Natural killer cell (primary cell): ENCODE results near the gene NCAM1. TPM values are rescaled to one million over a fixed set of nuclear protein-coding genes. Genes with fewer than 3 reads are reported as not detected.

Source experiments
- ATAC-seq, 3 donors: fragments of 150-1000 bp in 2 of 3; fragments of 200-7000 bp in 1 of 3; cut with Tn5 transposase; 1 replicate in 1 of 3; 2 replicates in 2 of 3; pipeline ENCODE4 v1.10.0; 2021; ENCODE audit warnings: mild to moderate bottlenecking in 2 of 3, moderate library complexity in 2 of 3
- DNase-seq, 2 donors: peaks; one replicate each; pipeline versions ENCODE4 v3.0.0 to v3.0.0-alpha.2; 2013 to 2021; ENCODE audit warnings: mixed read lengths in 1 of 2
- H3K27ac ChIP-seq: one replicate; pipeline ENCODE4 v1.5.1; 2013; ENCODE audit warnings: mild to moderate bottlenecking, low read length
- H3K27me3 ChIP-seq: one replicate; pipeline ENCODE4 v1.6.1; 2013; ENCODE audit warnings: low read length; ENCODE audit not compliant: control insufficient read depth, insufficient read depth
- H3K36me3 ChIP-seq: one replicate; pipeline ENCODE4 v1.6.1; 2013; ENCODE audit warnings: low read length; ENCODE audit not compliant: control insufficient read depth, insufficient read depth
- H3K4me1 ChIP-seq: one replicate; pipeline ENCODE4 v1.6.1; 2013; ENCODE audit warnings: low read length; ENCODE audit not compliant: control insufficient read depth, insufficient read depth
- H3K4me3 ChIP-seq: one replicate; pipeline ENCODE4 v1.5.1; 2013; ENCODE audit warnings: low read length
- H3K9me3 ChIP-seq: one replicate; pipeline ENCODE4 v1.6.1; 2013; ENCODE audit warnings: low read length; ENCODE audit not compliant: control insufficient read depth, insufficient read depth
- H3K27ac Mint-ChIP-seq, 2 donors: one replicate each; pipeline ENCODE4 v1.8.0; 2022; ENCODE audit warnings: mild to moderate bottlenecking in 2 of 2, mixed read lengths in 2 of 2, moderate library complexity in 1 of 2
- H3K27me3 Mint-ChIP-seq, 2 donors: one replicate each; pipeline ENCODE4 v1.8.0; 2022; ENCODE audit warnings: low read depth in 2 of 2, mixed read lengths in 2 of 2
- H3K36me3 Mint-ChIP-seq: one replicate; pipeline ENCODE4 v1.8.0; 2022; ENCODE audit warnings: mixed read lengths
- H3K4me1 Mint-ChIP-seq, 2 donors: one replicate each; pipeline ENCODE4 v1.8.0; 2022; ENCODE audit warnings: mixed read lengths in 2 of 2
- H3K4me3 Mint-ChIP-seq: one replicate; pipeline ENCODE4 v1.8.0; 2022; ENCODE audit warnings: mild to moderate bottlenecking, moderate library complexity, mixed read lengths
- H3K9me3 Mint-ChIP-seq, 2 donors: one replicate each; pipeline ENCODE4 v1.8.0; 2022; ENCODE audit warnings: mixed read lengths in 2 of 2
- WGBS: methylation state at CpG from one replicate; pipeline ENCODE4 v1.1.7; 2013; ENCODE audit warnings: missing lambda C conversion rate; ENCODE audit not compliant: insufficient coverage; 5-methylcytosine and 5-hydroxymethylcytosine counted together
- intact Hi-C: fragments of 100-400 bp; cut with micrococcal nuclease; formaldehyde crosslinking; loops from one replicate; pipeline ENCODE4 v1.14.2; 2022
- total RNA-seq, 4 donors: library from RNA; stranded (reverse); fragments of 120-200 nt in 1 of 4; gene quantifications; one replicate each; pipeline versions ENCODE4 v1.2.3 to v1.2.4, GENCODE V29; 2013 to 2022
- TF ChIP-seq, protein P1 (sequence below): fragments of 200-600 bp; IDR thresholded peaks from one replicate; pipeline ENCODE4 v1.8.0; 2022; ENCODE audit warnings: antibody characterized with exemption

The NCAM1 gene
- total RNA-seq, 3 donors from 2014 or later (not counting 1 experiment from before 2014, with no cell fraction given) = 129 to 208 (median 187) TPM

DNA sequence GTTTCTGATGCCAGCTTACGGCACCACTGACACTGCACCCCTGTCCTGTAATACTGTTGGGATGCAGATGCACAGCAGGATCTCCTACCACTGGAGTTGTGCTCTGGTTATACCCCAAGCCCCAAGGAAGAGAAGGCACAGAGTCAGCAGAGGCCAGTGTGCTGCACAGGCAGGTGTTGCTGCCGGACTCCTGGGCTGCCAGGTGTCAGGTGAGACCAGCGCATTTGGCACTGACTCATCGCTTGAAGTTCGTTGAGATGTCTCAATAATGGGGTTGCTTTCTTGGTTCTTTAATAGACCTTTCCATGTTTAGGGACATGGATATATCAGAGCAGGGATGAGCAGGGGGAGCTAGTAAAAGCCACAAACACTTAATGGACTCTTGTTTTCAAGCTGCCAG lies 277.5 kb downstream of the NCAM1 start:
- DNase-seq (no peak), ATAC-seq (no peak)
- H3K4me1 Mint-ChIP-seq = peaks cover 5 to 17% of the 10 kb centered on the region in 2 donors
- H3K36me3 Mint-ChIP-seq = peaks cover 16% of the 10 kb centered on the region
- no peaks in the 10 kb centered on the region for H3K9me3 ChIP-seq
- H3K4me1 ChIP-seq = peaks cover 12% of the 10 kb centered on the region
- no peaks in the 10 kb centered on the region for H3K27me3 ChIP-seq
- no peaks in the 10 kb centered on the region for H3K9me3 Mint-ChIP-seq
- H3K4me3 ChIP-seq = no peak overlapping the region
- H3K27me3 Mint-ChIP-seq = no peaks in the 10 kb centered on the region
- H3K27ac Mint-ChIP-seq = no peak overlapping the region
- no peak overlapping the region for H3K27ac ChIP-seq
- intact Hi-C loops = no loop called here
- H3K4me3 Mint-ChIP-seq = no peak overlapping the region
- WGBS = 96% methylated on average over 5 of the region's 5 CpGs
- peaks cover 50% of the 10 kb centered on the region for H3K36me3 ChIP-seq
- TF ChIP-seq, protein P1, sequence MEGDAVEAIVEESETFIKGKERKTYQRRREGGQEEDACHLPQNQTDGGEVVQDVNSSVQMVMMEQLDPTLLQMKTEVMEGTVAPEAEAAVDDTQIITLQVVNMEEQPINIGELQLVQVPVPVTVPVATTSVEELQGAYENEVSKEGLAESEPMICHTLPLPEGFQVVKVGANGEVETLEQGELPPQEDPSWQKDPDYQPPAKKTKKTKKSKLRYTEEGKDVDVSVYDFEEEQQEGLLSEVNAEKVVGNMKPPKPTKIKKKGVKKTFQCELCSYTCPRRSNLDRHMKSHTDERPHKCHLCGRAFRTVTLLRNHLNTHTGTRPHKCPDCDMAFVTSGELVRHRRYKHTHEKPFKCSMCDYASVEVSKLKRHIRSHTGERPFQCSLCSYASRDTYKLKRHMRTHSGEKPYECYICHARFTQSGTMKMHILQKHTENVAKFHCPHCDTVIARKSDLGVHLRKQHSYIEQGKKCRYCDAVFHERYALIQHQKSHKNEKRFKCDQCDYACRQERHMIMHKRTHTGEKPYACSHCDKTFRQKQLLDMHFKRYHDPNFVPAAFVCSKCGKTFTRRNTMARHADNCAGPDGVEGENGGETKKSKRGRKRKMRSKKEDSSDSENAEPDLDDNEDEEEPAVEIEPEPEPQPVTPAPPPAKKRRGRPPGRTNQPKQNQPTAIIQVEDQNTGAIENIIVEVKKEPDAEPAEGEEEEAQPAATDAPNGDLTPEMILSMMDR = no peak

DNA sequence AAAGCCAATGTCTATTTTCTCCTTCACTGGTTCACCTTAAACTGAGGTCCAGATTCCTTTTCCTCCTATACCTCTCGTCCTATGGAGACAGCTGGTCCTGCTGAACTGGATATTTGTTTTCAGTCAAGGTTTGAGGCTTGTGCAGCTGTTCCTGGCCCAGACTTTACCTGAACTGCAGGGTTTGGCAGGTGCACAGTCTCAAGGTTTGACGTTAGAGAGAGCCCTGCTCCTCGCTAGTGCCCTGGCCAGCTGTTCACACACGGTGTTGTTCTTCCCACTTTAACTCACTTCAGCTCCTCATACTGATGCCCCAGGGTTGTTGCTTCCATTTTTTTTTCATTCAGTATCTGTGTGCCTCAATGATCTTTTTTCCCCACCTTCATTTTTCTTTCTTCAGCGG lies 279.2 kb downstream of the NCAM1 start:
- Histone ChIP-seq H3K27ac (no peak overlapping the region), H3K27me3 (no peaks in the 10 kb centered on the region), H3K9me3 (no peaks in the 10 kb centered on the region), H3K4me3 (no peak overlapping the region), H3K36me3 (peaks cover 44% of the 10 kb centered on the region), H3K4me1 (peaks cover 12% of the 10 kb centered on the region)
- no peak for DNase-seq
- Mint-ChIP-seq H3K4me3 (no peak overlapping the region), H3K9me3 (no peaks in the 10 kb centered on the region), H3K27ac (no peak overlapping the region), H3K4me1 (peaks cover 5 to 17% of the 10 kb centered on the region in 2 donors), H3K36me3 (peaks cover 8% of the 10 kb centered on the region), H3K27me3 (no peaks in the 10 kb centered on the region)
- WGBS = 93% methylated on average over 5 of the region's 5 CpGs
- intact Hi-C loops = no loop called here
- TF ChIP-seq, protein P1 = no peak
- ATAC-seq = no peak

DNA sequence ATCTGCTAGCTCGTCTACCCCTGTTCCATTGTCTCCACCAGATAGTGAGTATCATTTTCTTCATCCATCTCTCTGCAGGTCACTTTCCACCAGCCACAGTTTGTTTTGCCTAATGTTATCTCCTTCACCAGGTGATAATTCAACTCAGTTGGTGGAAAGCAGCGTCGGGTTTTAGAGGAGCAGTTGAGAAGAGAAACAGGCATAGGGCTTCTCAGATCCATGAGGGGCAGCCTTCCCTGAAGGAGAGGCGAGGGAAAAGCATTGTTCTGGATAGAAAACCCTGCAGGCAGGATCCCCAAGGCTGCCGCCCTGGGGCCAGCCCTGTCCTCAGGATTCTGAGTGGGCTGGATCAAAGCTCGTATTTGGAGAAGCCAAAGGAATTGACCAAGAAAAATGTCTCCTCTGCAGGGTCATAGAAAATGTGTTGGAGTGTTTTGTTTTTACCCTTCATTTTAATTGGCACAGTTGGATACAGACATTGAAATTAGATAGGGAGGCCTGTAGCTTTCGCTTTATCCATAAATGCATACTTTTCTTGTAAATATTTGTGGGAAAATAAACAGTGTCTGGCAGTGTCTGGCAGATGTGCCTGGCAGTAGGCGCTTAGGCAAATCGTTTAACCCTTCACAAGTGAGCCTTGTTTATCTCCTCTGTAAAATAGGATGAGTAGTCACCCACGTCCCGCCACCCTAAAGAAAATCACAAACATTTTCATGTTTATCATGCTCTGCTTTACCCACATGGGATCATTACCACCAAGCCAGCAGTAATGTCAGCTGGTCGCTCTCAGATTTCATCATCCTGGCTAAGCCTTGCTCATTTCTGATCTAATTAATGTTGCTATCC lies 279.8 kb downstream of the NCAM1 start:
- Histone ChIP-seq H3K4me3 (no peak overlapping the region), H3K36me3 (peaks cover 41% of the 10 kb centered on the region), H3K27me3 (no peaks in the 10 kb centered on the region), H3K4me1 (peaks cover 12% of the 10 kb centered on the region), H3K9me3 (no peaks in the 10 kb centered on the region), H3K27ac (no peak overlapping the region)
- H3K9me3 Mint-ChIP-seq = no peaks in the 10 kb centered on the region
- DNase-seq = no peak
- ATAC-seq = no peak
- H3K27me3 Mint-ChIP-seq = no peaks in the 10 kb centered on the region
- H3K27ac Mint-ChIP-seq = peak overlapping the region in 1 of 2 donors; percentile 64
- peaks cover 6% of the 10 kb centered on the region for H3K36me3 Mint-ChIP-seq
- H3K4me3 Mint-ChIP-seq = no peak overlapping the region
- TF ChIP-seq, protein P1 = no peak
- 84% methylated on average over 11 of the region's 12 CpGs for WGBS
- intact Hi-C loops = no loop called here
- H3K4me1 Mint-ChIP-seq = peaks cover 5 to 17% of the 10 kb centered on the region in 2 donors
